ENCODE data around the gene NSUN4. TPM values are rescaled to one million over a fixed set of nuclear protein-coding genes. Genes with fewer than 3 reads are reported as not detected.

The NSUN4 gene
- polyA plus RNA-seq, 3 donors: 8.5 to 12.8 (median 10.4) TPM

DNA sequence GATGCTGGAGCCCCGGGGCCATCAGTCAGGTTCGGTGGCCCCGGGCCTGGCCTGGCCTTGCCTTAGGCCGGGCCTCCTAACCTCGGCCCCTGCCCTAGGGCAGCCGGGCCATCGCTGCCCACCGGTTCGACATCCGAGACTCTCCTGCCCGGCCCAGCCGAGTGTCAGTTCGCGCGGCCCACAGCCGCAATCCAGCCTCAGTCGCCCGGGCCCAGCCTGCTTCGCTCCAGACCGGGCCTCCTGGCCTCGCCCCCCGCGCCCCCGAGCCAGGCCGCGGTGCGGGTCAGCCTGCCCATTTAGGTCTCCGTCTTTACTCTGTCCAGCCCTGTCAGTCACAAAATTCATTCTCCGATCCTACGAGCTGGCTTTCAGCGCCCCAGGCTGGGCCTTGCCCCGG lies 38.0 kb upstream of the NSUN4 start:
- H3K27ac ChIP-seq (ENCODE audit: low read depth in 1 of 2, low read length in 2 of 2): peak overlapping the region; percentile 88 to 94
- H3K27ac Mint-ChIP-seq: peak overlapping the region; percentile 94 to 99 (median 95)
- H3K9me3 Mint-ChIP-seq: no peaks in the 10 kb centered on the region
- H3K4me1 ChIP-seq (ENCODE audit: control insufficient read depth in 1 of 2, insufficient read depth in 2 of 2, low read length in 2 of 2): peaks cover 32 to 46% of the 10 kb centered on the region in 2 donors
- peaks cover 44% of the 10 kb centered on the region for H4K20me1 ChIP-seq (ENCODE audit: insufficient read depth, low read length)
- H3K4me3 ChIP-seq (replicated peaks in 1 of 3; ENCODE audit: low read depth in 2 of 3, low read length in 3 of 3): peak overlapping the region; percentile 91 to 99 (median 97)
- peaks cover 6 to 23% of the 10 kb centered on the region in 2 donors for H3K36me3 Mint-ChIP-seq
- H3K4me1 Mint-ChIP-seq: peaks cover 44% of the 10 kb centered on the region
- peak overlapping the region; percentile 99 for H3K4me2 ChIP-seq (replicated peaks; ENCODE audit: extremely low read depth, low read length, poor library complexity, severe bottlenecking)
- H3K79me2 ChIP-seq (ENCODE audit: insufficient read depth, low read length): peaks cover 95% of the 10 kb centered on the region
- H3K36me3 ChIP-seq (replicated peaks in 1 of 2; ENCODE audit: control insufficient read depth in 1 of 2, insufficient read depth in 2 of 2, low read length in 2 of 2): peaks cover 4 to 10% of the 10 kb centered on the region in 2 donors
- H3K27me3 Mint-ChIP-seq (ENCODE audit: low read depth in 3 of 3): peaks cover 0 to 2% (median 0%) of the 10 kb centered on the region in 3 donors
- 0% methylated on average over 31 of the region's 32 CpGs for WGBS (ENCODE audit: insufficient coverage)
- H3K4me3 Mint-ChIP-seq: peak overlapping the region; percentile 97 to 99
- H3K9me3 ChIP-seq (replicated peaks in 1 of 2; ENCODE audit: control insufficient read depth in 1 of 2, insufficient read depth in 1 of 2, low read length in 2 of 2): no peaks in the 10 kb centered on the region
- intact Hi-C loops (cut with micrococcal nuclease): loop anchor here (1.0 to 5.0 kb wide), 4 partner anchors 39 to 56 kb away; partner anchors contain the start of genes RAD54L (in 2 of the 2) and NSUN4 (in 1 of the 2)
- DNase-seq: peak; percentile 5 to 24 (median 7)
- TF ChIP-seq, protein P1, sequence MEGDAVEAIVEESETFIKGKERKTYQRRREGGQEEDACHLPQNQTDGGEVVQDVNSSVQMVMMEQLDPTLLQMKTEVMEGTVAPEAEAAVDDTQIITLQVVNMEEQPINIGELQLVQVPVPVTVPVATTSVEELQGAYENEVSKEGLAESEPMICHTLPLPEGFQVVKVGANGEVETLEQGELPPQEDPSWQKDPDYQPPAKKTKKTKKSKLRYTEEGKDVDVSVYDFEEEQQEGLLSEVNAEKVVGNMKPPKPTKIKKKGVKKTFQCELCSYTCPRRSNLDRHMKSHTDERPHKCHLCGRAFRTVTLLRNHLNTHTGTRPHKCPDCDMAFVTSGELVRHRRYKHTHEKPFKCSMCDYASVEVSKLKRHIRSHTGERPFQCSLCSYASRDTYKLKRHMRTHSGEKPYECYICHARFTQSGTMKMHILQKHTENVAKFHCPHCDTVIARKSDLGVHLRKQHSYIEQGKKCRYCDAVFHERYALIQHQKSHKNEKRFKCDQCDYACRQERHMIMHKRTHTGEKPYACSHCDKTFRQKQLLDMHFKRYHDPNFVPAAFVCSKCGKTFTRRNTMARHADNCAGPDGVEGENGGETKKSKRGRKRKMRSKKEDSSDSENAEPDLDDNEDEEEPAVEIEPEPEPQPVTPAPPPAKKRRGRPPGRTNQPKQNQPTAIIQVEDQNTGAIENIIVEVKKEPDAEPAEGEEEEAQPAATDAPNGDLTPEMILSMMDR (IDR thresholded peaks at IDR 0.05): no peak
- peak overlapping the region; percentile 95 for H2AFZ ChIP-seq (ENCODE audit: insufficient read depth, low read depth, low read length, poor library complexity, severe bottlenecking)
- H3K27me3 ChIP-seq (ENCODE audit: control insufficient read depth in 2 of 2, insufficient read depth in 2 of 2, low read length in 2 of 2): no peaks in the 10 kb centered on the region
- peak overlapping the region; percentile 97 for H3K9ac ChIP-seq (ENCODE audit: insufficient read depth, low read length, poor library complexity, severe bottlenecking)

DNA sequence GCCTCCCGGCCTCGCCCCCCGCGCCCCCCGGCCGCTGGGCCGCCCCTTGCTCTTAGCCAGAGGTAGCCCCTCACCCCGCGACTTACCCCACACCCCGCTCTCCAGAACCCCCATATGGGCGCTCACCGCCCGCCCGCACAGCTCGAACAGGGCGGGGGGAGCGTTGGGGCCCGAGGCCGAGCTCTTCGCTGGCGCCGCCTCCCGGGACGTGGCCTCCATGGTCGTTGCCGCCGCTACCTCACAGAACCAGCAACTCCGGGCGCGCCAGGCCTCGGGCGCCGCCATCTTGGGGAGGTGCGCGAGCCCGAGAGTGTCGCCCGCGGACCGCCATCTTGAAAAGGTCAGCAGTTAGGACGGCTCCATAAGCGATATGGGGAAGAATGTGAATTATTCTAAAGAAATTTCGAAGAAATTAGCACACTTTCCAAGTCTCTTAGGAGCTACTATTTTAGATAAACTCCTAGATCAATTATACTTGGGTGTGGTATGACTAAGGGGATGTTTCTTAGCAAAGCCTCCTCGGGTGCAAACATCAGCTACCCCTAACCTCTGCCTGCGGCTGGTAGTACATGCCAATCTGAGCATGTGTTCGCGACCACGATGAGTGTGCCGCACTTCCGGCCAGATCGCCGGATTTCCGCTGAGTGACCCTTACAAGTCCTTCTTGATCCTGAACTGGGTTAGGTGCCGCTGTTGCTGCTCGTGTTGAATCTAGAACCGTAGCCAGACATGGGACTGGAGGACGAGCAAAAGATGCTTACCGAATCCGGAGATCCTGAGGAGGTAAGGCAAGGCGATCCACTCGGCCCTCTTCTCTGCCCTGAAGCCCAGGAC lies 37.4 kb upstream of the NSUN4 start, which contains the start of the genes LRRC41 and UQCRH:
TSS of gene LRRC41 (minus strand) at position 579 of the 834 bp plus-strand sequence. CDS start at position 285, 294 bp downstream.
TSS of gene UQCRH (plus strand) at position 661 of the 834 bp plus-strand sequence. CDS start at position 730, 69 bp downstream.
- H3K4me2 ChIP-seq (replicated peaks; ENCODE audit: extremely low read depth, low read length, poor library complexity, severe bottlenecking): peak within 1 kb of the TSS; percentile 99
- Mint-ChIP-seq H3K27ac (peak within 1 kb of the TSS; percentile 94 to 99 (median 95)), H3K9me3 (no peaks in the 10 kb centered on the region), H3K27me3 (ENCODE audit: low read depth in 3 of 3) (peaks cover 0 to 2% (median 0%) of the 10 kb centered on the region in 3 donors), H3K36me3 (peaks cover 2 to 19% of the 10 kb centered on the region in 2 donors), H3K4me3 (peak within 1 kb of the TSS; percentile 97 to 99), H3K4me1 (peaks cover 50% of the 10 kb centered on the region)
- peak within 1 kb of the TSS; percentile 88 to 94 for H3K27ac ChIP-seq (ENCODE audit: low read depth in 1 of 2, low read length in 2 of 2)
- peaks cover 0 to 4% of the 10 kb centered on the region in 2 donors for H3K36me3 ChIP-seq (replicated peaks in 1 of 2; ENCODE audit: control insufficient read depth in 1 of 2, insufficient read depth in 2 of 2, low read length in 2 of 2)
- WGBS (ENCODE audit: insufficient coverage): under 1% methylated on average over 45 of the region's 61 CpGs
- H3K9me3 ChIP-seq (replicated peaks in 1 of 2; ENCODE audit: control insufficient read depth in 1 of 2, insufficient read depth in 1 of 2, low read length in 2 of 2): no peaks in the 10 kb centered on the region
- peaks cover 38 to 53% of the 10 kb centered on the region in 2 donors for H3K4me1 ChIP-seq (ENCODE audit: control insufficient read depth in 1 of 2, insufficient read depth in 2 of 2, low read length in 2 of 2)
- peak within 1 kb of the TSS; percentile 97 to 99 (median 99) for H3K4me3 ChIP-seq (replicated peaks in 1 of 3; ENCODE audit: low read depth in 2 of 3, low read length in 3 of 3)
- H4K20me1 ChIP-seq (ENCODE audit: insufficient read depth, low read length): peaks cover 51% of the 10 kb centered on the region
- DNase-seq: peak; percentile 94 to 95 (median 95)
- TF ChIP-seq, protein P1 (IDR thresholded peaks at IDR 0.05): no peak
- H2AFZ ChIP-seq (ENCODE audit: insufficient read depth, low read depth, low read length, poor library complexity, severe bottlenecking): peak within 1 kb of the TSS; percentile 95
- no peaks in the 10 kb centered on the region for H3K27me3 ChIP-seq (ENCODE audit: control insufficient read depth in 2 of 2, insufficient read depth in 2 of 2, low read length in 2 of 2)
- peaks cover 95% of the 10 kb centered on the region for H3K79me2 ChIP-seq (ENCODE audit: insufficient read depth, low read length)
- intact Hi-C loops (cut with micrococcal nuclease): loop anchor here (1.0 to 5.0 kb wide), 4 partner anchors 38 to 56 kb away; partner anchors contain the start of genes RAD54L (in 2 of the 2) and NSUN4 (in 1 of the 2)
- H3K9ac ChIP-seq (ENCODE audit: insufficient read depth, low read length, poor library complexity, severe bottlenecking): peak within 1 kb of the TSS; percentile 97
